Keratinocyte (primary cell): ENCODE data around the gene SLC2A11. TPM values are rescaled to one million over a fixed set of nuclear protein-coding genes. Genes with fewer than 3 reads are reported as not detected.
A peak's percentile ranks its signal among the peaks of the same experiment; 100 is the strongest.

Experiments
- DNase-seq: peaks from one replicate; pipeline ENCODE4 v3.0.0-alpha.2; 2011; ENCODE audit warnings: low read depth, missing footprints, low spot score
- FAIRE-seq: peaks from 2 replicates; lab custom pipeline; 2011; peaks lifted over from hg19 to GRCh38; lab: Jason Lieb, UNC
- H2AFZ ChIP-seq: 2 replicates; pipeline ENCODE4 v1.6.0; 2012; ENCODE audit warnings: low read length, control low read depth, inconsistent platforms; ENCODE audit not compliant: control insufficient read depth
- H3K27ac ChIP-seq: 2 replicates; pipeline ENCODE4 v1.5.1; 2011; ENCODE audit warnings: low read length; ENCODE audit not compliant: control insufficient read depth, insufficient read depth
- H3K27me3 ChIP-seq: 3 replicates; pipeline ENCODE4 v1.6.0; 2011; ENCODE audit warnings: low read length; ENCODE audit not compliant: control insufficient read depth, insufficient read depth; ENCODE audit errors: extremely low read depth
- H3K36me3 ChIP-seq, 2 experiments: 2 replicates in 1 of 2; 3 replicates in 1 of 2; pipeline ENCODE4 v1.5.1; 2011; ENCODE audit warnings: low read length in 2 of 2, mild to moderate bottlenecking in 1 of 2; ENCODE audit not compliant: control insufficient read depth in 2 of 2, insufficient read depth in 2 of 2; ENCODE audit errors: extremely low read depth in 1 of 2
- H3K4me1 ChIP-seq: 3 replicates; pipeline ENCODE4 v1.5.1; 2011; ENCODE audit warnings: low read length; ENCODE audit not compliant: control insufficient read depth, insufficient read depth; ENCODE audit errors: extremely low read depth
- H3K4me2 ChIP-seq: 3 replicates; pipeline ENCODE4 v1.6.0; 2011; ENCODE audit warnings: low read depth, low read length; ENCODE audit not compliant: control insufficient read depth, insufficient read depth; ENCODE audit errors: extremely low read depth
- H3K4me3 ChIP-seq, 3 experiments: fragments of 200-600 bp in 1 of 3; sonication (generic) in 1 of 3; 2 replicates in 2 of 3; 3 replicates in 1 of 3; pipeline ENCODE4 v1.5.1; 2011 to 2016; ENCODE audit warnings: low read length in 3 of 3, mild to moderate bottlenecking in 3 of 3, control low read depth in 2 of 3, inconsistent platforms in 1 of 3, low read depth in 1 of 3, mixed read lengths in 1 of 3, mixed run types in 1 of 3, moderate library complexity in 1 of 3; ENCODE audit not compliant: control insufficient read depth in 2 of 3, insufficient read depth in 2 of 3; ENCODE audit errors: extremely low read depth in 1 of 3
- H3K79me2 ChIP-seq: 2 replicates; pipeline ENCODE4 v1.6.0; 2012; ENCODE audit warnings: low read length; ENCODE audit not compliant: control insufficient read depth, insufficient read depth
- H3K9ac ChIP-seq: 3 replicates; pipeline ENCODE4 v1.6.0; 2011; ENCODE audit warnings: low read length; ENCODE audit not compliant: control insufficient read depth, insufficient read depth; ENCODE audit errors: extremely low read depth
- H3K9me1 ChIP-seq: 3 replicates; pipeline ENCODE4 v1.6.0; 2011; ENCODE audit warnings: low read length; ENCODE audit not compliant: control insufficient read depth, insufficient read depth; ENCODE audit errors: extremely low read depth
- H3K9me3 ChIP-seq: 2 replicates; pipeline ENCODE4 v1.5.1; 2012; ENCODE audit warnings: low read depth, low read length; ENCODE audit not compliant: control insufficient read depth
- H4K20me1 ChIP-seq: 3 replicates; pipeline ENCODE4 v1.6.0; 2011; ENCODE audit warnings: low read length; ENCODE audit not compliant: control insufficient read depth, insufficient read depth; ENCODE audit errors: extremely low read depth
- CTCF ChIP-seq, 3 experiments: IDR thresholded peaks in 1 of 3; conservative IDR thresholded peaks in 1 of 3; optimal IDR thresholded peaks in 1 of 3; 2 replicates in 2 of 3; 3 replicates in 1 of 3; pipeline versions ENCODE3 to v1.5.1; 2011; ENCODE audit warnings: low read length in 3 of 3, mild to moderate bottlenecking in 3 of 3, moderate library complexity in 2 of 3, control low read depth in 1 of 3, inconsistent platforms in 1 of 3; ENCODE audit not compliant: insufficient read depth in 2 of 3; ENCODE audit errors: extremely low read depth in 1 of 3
- EZH2 ChIP-seq: IDR thresholded peaks from one replicate; pipeline ENCODE4 v1.6.1; 2012; ENCODE audit warnings: inconsistent platforms, mild to moderate bottlenecking, low read length, moderate library complexity
- dilution Hi-C: fragments of 300-500 bp; cut with MboI; formaldehyde crosslinking; loops from one replicate; pipeline ENCODE4 v1.7.0; 2020; ENCODE audit warnings: low sequenced_read_pairs; ENCODE audit not compliant: extremely low pct_ligation_motif_present
- polyA minus RNA-seq, 3 experiments: library from RNA; depleted of rRNA, polyadenylated mRNA; stranded (reverse); fragments of >200 nt; gene quantifications; 1 replicate in 1 of 3; 2 replicates in 1 of 3; 3 replicates in 1 of 3; pipeline ENCODE4 v1.2.3, GENCODE V29; 2011
- polyA plus RNA-seq, 5 experiments: library from polyadenylated mRNA; depleted of rRNA in 3 of 5; stranded (reverse) in 3 of 5; stranded (forward) in 1 of 5; unstranded in 1 of 5; fragments of >200 nt; gene quantifications; 1 replicate in 1 of 5; 2 replicates in 3 of 5; 3 replicates in 1 of 5; pipeline versions ENCODE4 v1.2.1 to v1.2.3, GENCODE V29; 2011 to 2012; ENCODE audit warnings: missing spikeins in 2 of 5, low read depth in 1 of 5, low replicate concordance in 1 of 5

The SLC2A11 gene
- polyA plus RNA-seq (5.3 to 9.4 TPM (median 6.0 TPM) in 3 replicates), polyA minus RNA-seq (5.4 to 6.3 TPM (median 5.9 TPM) in 3 replicates)
- polyA plus RNA-seq (2011; ENCODE audit: low read depth), result 2.3 TPM
- 3.3 and 4.6 TPM in 2 replicates for polyA plus RNA-seq (2011; cell fraction: cytosol; rRNA removed)
- 19.0 and 23.5 TPM in 2 replicates for polyA plus RNA-seq (2011; cell fraction: nucleus; rRNA removed)
- 6.5 and 9.2 TPM in 2 replicates for polyA plus RNA-seq (2012; ENCODE audit: low replicate concordance)
- 4.6 TPM for polyA minus RNA-seq (2011; cell fraction: cytosol; rRNA and poly(A)+ RNA removed)
- 4.4 and 12.9 TPM in 2 replicates for polyA minus RNA-seq (2011; cell fraction: nucleus; rRNA and poly(A)+ RNA removed)

GRCh38 chr22:23857606-23858483, at the start of gene SLC2A11:
Gene SLC2A11 (plus strand): TSS chr22:23857875. CDS start chr22:23858000, 125 bp downstream.
- no peak within 1 kb of the TSS for H3K27ac ChIP-seq
- H3K4me3 ChIP-seq, result peak within 1 kb of the TSS; percentile 56 to 84 (median 68)
- dilution Hi-C loops, result no loop called here
- peaks cover 10% of the 10 kb centered on the region for H3K4me1 ChIP-seq
- peak in 2 of 3 experiments; percentile 18 to 22 for TF ChIP-seq CTCF (optimal IDR thresholded peaks at IDR 0.05 in 1 of 3, IDR thresholded peaks at IDR 0.05 in 1 of 3, conservative IDR thresholded peaks at IDR 0.05 in 1 of 3; ENCODE audit: extremely low read depth in 1 of 3, insufficient read depth in 2 of 3, low read length in 3 of 3)
- TF ChIP-seq EZH2, result no peak
- FAIRE-seq (peak; percentile 80), DNase-seq (peak; percentile 72)
- no peaks in the 10 kb centered on the region for H3K36me3 ChIP-seq
- peak within 1 kb of the TSS; percentile 93 for H2AFZ ChIP-seq
- no peaks in the 10 kb centered on the region for H3K9me3 ChIP-seq
- H3K9ac ChIP-seq, result peak within 1 kb of the TSS; percentile 65
- no peaks in the 10 kb centered on the region for H3K9me1 ChIP-seq
- H4K20me1 ChIP-seq, result no peaks in the 10 kb centered on the region
- peak within 1 kb of the TSS; percentile 98 for H3K4me2 ChIP-seq
- H3K27me3 ChIP-seq, result no peaks in the 10 kb centered on the region
- no peaks in the 10 kb centered on the region for H3K79me2 ChIP-seq

- Histone ChIP-seq H4K20me1 (no peaks in the 10 kb centered on the region), H3K36me3 (peaks cover 9 to 10% of the 10 kb centered on the region in 2 experiments), H3K9me1 (no peaks in the 10 kb centered on the region), H3K4me3 (no peak overlapping the region), H3K9me3 (no peaks in the 10 kb centered on the region), H3K27ac (no peak overlapping the region), H3K9ac (no peak overlapping the region), H3K4me2 (no peak overlapping the region), H3K27me3 (no peaks in the 10 kb centered on the region), H2AFZ (no peak overlapping the region), H3K4me1 (no peaks in the 10 kb centered on the region), H3K79me2 (no peaks in the 10 kb centered on the region)
- TF ChIP-seq EZH2 (no peak), CTCF (optimal IDR thresholded peaks at IDR 0.05 in 1 of 3, IDR thresholded peaks at IDR 0.05 in 1 of 3, conservative IDR thresholded peaks at IDR 0.05 in 1 of 3; ENCODE audit: extremely low read depth in 1 of 3, insufficient read depth in 2 of 3, low read length in 3 of 3) (no peak)
- DNase-seq, result no peak
- dilution Hi-C loops, result no loop called here
- FAIRE-seq, result no peak
Observed at GRCh38 chr22:23812378-23812777, 45.3 kb upstream of the SLC2A11 start.
